Progenitor cell of endocrine pancreas (in vitro differentiated cells): ENCODE data around the gene DUS2. TPM values are rescaled to one million over a fixed set of nuclear protein-coding genes. Genes with fewer than 3 reads are reported as not detected.
A peak's percentile ranks its signal among the peaks of the same experiment; 100 is the strongest.
"Not testable (repeated sequence)": the region's sequence is repeated elsewhere in the genome, so short reads cannot be mapped to it uniquely, and the experiment has no call there.

Source experiments
- DNase-seq: peaks from one replicate; pipeline ENCODE4 v3.0.0; 2021; ENCODE audit warnings: low spot score; ENCODE audit not compliant: unreplicated experiment
- H3K27ac Mint-ChIP-seq: 2 replicates; pipeline ENCODE4 v1.8.0; 2021; ENCODE audit warnings: mild to moderate bottlenecking, moderate library complexity, mixed read lengths
- H3K27me3 Mint-ChIP-seq: 2 replicates; pipeline ENCODE4 v1.8.0; 2021; ENCODE audit warnings: mixed read lengths
- H3K36me3 Mint-ChIP-seq: 2 replicates; pipeline ENCODE4 v1.8.0; 2022; ENCODE audit warnings: mixed read lengths; ENCODE audit not compliant: insufficient read depth
- H3K4me1 Mint-ChIP-seq: 2 replicates; pipeline ENCODE4 v1.8.0; 2021; ENCODE audit warnings: low read depth, mixed read lengths
- H3K4me3 Mint-ChIP-seq: 2 replicates; pipeline ENCODE4 v1.8.0; 2021; ENCODE audit warnings: low read depth, mild to moderate bottlenecking, moderate library complexity, mixed read lengths
- H3K9me3 Mint-ChIP-seq: 2 replicates; pipeline ENCODE4 v1.8.0; 2021; ENCODE audit warnings: low read depth, mixed read lengths
- total RNA-seq: library from RNA; stranded (reverse); gene quantifications from 2 replicates; pipeline ENCODE4 v1.2.1, GENCODE V29; 2021
- TF ChIP-seq, protein P1 (sequence below): fragments of 200-600 bp; sonication (generic); IDR thresholded peaks from one replicate; pipeline ENCODE4 v1.5.0; 2021; ENCODE audit warnings: antibody characterized with exemption, mild to moderate bottlenecking; ENCODE audit not compliant: unreplicated experiment

The DUS2 gene
- total RNA-seq, 1 donor from 2014 or later: 18.8 TPM

- no peaks in the 10 kb centered on the region for H3K27me3 Mint-ChIP-seq
- no peak overlapping the region for H3K4me3 Mint-ChIP-seq
- peaks cover 40% of the 10 kb centered on the region for H3K9me3 Mint-ChIP-seq
- peaks cover 24% of the 10 kb centered on the region for H3K36me3 Mint-ChIP-seq
- TF ChIP-seq, protein P1, sequence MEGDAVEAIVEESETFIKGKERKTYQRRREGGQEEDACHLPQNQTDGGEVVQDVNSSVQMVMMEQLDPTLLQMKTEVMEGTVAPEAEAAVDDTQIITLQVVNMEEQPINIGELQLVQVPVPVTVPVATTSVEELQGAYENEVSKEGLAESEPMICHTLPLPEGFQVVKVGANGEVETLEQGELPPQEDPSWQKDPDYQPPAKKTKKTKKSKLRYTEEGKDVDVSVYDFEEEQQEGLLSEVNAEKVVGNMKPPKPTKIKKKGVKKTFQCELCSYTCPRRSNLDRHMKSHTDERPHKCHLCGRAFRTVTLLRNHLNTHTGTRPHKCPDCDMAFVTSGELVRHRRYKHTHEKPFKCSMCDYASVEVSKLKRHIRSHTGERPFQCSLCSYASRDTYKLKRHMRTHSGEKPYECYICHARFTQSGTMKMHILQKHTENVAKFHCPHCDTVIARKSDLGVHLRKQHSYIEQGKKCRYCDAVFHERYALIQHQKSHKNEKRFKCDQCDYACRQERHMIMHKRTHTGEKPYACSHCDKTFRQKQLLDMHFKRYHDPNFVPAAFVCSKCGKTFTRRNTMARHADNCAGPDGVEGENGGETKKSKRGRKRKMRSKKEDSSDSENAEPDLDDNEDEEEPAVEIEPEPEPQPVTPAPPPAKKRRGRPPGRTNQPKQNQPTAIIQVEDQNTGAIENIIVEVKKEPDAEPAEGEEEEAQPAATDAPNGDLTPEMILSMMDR: no peak
- no peak for DNase-seq
- no peak overlapping the region for H3K27ac Mint-ChIP-seq
- H3K4me1 Mint-ChIP-seq: peaks cover 5% of the 10 kb centered on the region
Observed at GRCh38 chr16:68113059-68113761, 90.1 kb downstream of the DUS2 start.

GRCh38 chr16:68113765-68114240 lies 90.7 kb downstream of the DUS2 start:
- Mint-ChIP-seq H3K27ac (no peak overlapping the region), H3K4me1 (peaks cover 5% of the 10 kb centered on the region), H3K4me3 (no peak overlapping the region), H3K36me3 (peaks cover 19% of the 10 kb centered on the region), H3K27me3 (no peaks in the 10 kb centered on the region), H3K9me3 (peaks cover 34% of the 10 kb centered on the region)
- TF ChIP-seq, protein P1: no peak
- DNase-seq: no peak

DNA sequence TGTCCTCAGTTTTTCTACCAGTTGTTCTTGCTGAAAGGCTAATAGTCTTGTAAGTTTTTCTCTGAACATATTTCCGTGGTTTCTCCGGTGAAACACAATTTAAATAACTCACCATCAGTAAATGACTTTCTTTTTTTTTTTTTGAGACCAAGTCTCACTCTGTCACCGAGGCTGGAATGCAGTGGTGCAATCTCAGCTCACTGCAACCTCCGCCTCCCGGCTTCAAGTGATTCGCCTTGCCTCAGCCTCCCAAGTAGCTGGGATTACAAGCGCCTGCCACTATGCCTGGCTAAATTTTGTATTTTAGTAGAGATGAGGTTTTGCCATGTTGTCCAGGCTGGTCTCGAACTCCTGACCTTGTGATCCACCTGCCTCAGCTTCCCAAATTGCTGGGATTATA lies 91.9 kb downstream of the DUS2 start:
- peaks cover 12% of the 10 kb centered on the region for H3K36me3 Mint-ChIP-seq
- not testable (repeated sequence) for H3K4me3 Mint-ChIP-seq, H3K27me3 Mint-ChIP-seq, DNase-seq, H3K27ac Mint-ChIP-seq, H3K4me1 Mint-ChIP-seq
- H3K9me3 Mint-ChIP-seq: peaks cover 23% of the 10 kb centered on the region

DNA sequence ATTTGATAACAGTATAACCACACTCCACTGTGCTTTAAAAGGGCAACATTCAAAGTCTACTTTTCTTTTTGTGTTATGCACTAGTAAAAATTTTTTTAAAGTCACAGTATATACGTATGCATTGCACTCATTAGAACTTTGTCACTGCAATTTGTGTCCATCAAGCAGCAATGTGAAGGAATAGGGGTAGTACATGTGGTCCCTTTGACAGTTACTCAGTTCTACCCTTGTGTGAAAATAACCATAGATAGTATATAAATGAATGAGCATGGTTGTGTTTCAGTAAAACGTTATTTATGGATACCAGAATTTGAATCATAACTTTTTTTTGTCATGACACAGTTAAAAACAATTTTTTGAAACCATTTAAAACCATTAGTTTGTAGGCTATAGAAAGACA lies 92.8 kb downstream of the DUS2 start:
- H3K4me3 Mint-ChIP-seq: no peak overlapping the region

DNA sequence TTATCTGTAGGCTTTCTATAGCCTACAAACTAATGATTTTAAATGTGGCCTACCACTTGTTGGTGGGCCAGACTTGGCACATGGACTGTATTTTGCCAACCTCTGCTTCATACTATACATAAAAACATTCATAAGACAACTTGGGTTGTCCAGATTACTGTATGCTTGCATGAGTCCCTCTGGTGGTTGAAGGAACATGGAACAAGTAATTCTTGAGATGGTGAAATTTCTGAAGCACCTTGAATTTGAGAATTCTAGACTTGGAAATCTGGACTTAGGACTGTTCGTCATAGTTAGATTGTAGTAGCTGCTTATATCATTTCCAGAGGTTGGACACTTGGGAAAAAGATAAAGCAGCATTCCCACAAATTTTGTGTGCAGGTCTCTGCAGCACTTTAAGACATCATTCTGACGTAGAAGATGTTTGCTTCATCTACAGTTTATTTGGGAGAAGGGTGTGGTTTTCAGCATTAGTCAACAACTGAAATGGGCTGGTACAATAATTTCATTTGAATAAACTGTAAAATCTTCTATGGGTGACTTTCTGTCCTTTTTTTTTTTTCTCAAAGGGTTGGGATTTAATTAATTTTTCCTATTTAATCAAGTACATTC lies 93.3 kb downstream of the DUS2 start:
- H3K36me3 Mint-ChIP-seq: peaks cover 4% of the 10 kb centered on the region
- H3K4me1 Mint-ChIP-seq: peaks cover 5% of the 10 kb centered on the region
- DNase-seq: no peak
- H3K27ac Mint-ChIP-seq: no peak overlapping the region
- H3K9me3 Mint-ChIP-seq: peaks cover 13% of the 10 kb centered on the region
- H3K27me3 Mint-ChIP-seq: no peaks in the 10 kb centered on the region
- H3K4me3 Mint-ChIP-seq: no peak overlapping the region
- TF ChIP-seq, protein P1: peak; percentile 46

More for the DNA sequence above, 92.8 kb downstream of the DUS2 start:
- Mint-ChIP-seq H3K4me1 (peaks cover 5% of the 10 kb centered on the region), H3K9me3 (peaks cover 18% of the 10 kb centered on the region), H3K27me3 (no peaks in the 10 kb centered on the region), H3K27ac (no peak overlapping the region), H3K36me3 (peaks cover 8% of the 10 kb centered on the region)
- no peak for DNase-seq
- TF ChIP-seq, protein P1: no peak
